A673 (cell line): ENCODE data around the gene CGNL1.

Source experiments
- EZH2 ChIP-seq: fragments of 200-600 bp; sonication (generic); IDR thresholded peaks from 2 replicates; pipeline ENCODE4 v1.6.1; 2017; ENCODE audit warnings: borderline replicate concordance, low read depth, mild to moderate bottlenecking, mixed read lengths, antibody characterized with exemption, low read length; ENCODE audit not compliant: poor library complexity, severe bottlenecking
- TF ChIP-seq, protein P1 (sequence below): fragments of 300-800, 200-600 bp; sonication (generic); conservative IDR thresholded peaks from 2 replicates; pipeline ENCODE4 v1.5.1; 2017; ENCODE audit warnings: low read depth, mild to moderate bottlenecking, antibody characterized with exemption, low read length, moderate library complexity, mixed read lengths

DNA sequence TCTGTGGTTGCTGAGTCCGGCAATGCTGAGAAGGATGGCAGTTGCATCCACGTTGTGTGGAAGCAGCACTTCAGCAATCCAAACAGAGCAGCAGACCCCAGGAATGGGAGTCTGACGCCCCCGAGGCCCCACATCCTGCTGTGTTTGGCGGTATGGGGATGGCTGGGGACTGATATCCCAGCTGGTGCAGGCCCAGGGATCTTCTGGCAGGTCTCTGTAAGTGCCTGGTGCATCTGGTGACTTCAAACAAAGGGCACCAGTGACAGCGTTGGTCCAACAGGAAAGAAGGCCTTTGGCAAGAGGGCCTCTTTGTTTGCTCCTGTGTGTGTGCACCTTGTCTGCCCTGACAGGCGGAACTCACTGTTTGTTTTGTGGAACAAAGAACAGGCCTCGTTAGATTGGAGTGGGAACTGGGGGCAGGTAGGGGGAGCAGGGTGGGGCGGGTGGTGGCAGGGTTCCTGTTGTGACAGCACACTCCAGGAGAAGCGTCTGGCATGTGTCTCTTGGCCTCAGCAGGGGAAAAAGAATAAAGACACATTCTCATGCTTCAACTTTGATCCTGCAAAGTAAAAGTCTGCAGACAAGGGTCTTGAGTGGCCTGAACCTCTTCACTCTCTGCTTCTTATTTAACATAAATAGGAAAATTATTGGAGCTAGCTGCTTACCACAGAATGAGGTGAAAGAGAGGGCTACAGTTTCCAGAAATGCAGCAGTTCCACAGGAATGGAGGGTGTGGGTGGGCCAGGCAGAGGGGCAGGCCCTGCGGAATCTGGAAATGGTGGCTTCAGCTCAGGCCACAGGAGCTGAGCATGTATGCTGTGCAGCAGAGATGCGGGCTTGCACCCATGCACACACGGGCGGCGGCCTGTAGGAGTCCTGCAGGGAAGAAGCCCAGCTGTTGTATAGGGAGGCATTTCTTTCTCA lies 120.9 kb downstream of the CGNL1 start:
- TF ChIP-seq, protein P1, sequence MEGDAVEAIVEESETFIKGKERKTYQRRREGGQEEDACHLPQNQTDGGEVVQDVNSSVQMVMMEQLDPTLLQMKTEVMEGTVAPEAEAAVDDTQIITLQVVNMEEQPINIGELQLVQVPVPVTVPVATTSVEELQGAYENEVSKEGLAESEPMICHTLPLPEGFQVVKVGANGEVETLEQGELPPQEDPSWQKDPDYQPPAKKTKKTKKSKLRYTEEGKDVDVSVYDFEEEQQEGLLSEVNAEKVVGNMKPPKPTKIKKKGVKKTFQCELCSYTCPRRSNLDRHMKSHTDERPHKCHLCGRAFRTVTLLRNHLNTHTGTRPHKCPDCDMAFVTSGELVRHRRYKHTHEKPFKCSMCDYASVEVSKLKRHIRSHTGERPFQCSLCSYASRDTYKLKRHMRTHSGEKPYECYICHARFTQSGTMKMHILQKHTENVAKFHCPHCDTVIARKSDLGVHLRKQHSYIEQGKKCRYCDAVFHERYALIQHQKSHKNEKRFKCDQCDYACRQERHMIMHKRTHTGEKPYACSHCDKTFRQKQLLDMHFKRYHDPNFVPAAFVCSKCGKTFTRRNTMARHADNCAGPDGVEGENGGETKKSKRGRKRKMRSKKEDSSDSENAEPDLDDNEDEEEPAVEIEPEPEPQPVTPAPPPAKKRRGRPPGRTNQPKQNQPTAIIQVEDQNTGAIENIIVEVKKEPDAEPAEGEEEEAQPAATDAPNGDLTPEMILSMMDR = no peak
- TF ChIP-seq EZH2 = no peak
